ENCODE data around the gene PTPRT.

Gene PTPRT

DNA sequence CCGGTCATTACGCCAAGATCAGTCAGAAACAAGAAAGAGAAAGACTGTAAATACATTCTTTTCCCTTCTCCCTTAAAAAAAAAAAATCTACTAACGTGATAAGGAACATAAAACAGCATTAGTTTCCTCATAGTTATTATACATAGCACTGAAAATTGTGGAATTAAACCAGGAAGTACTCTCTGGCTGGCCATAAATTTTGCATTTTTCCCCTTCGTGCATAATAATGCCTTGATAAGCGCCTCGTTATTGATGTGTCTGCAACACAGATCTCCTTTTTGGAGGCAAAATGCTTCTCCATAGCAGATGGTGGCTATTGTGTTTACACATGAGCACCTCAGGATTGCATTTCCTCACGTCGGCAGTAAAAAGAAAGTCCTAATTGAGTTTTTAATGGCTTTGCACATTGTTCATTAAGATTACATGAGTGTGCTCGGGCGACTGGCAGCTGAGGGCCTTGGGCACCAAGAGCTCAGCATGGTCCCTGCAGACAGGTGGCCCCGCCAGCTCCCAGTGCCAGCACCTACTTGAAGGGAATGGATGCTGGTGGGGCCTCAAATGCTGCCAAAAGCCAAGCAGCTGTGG is 394.5 kb downstream of the PTPRT start:
- H3K9me3 Mint-ChIP-seq: peaks cover 6% of the 10 kb centered on the region
- H3K4me3 Mint-ChIP-seq: no peak overlapping the region
- no peaks in the 10 kb centered on the region for H3K36me3 Mint-ChIP-seq (ENCODE audit: low read depth)
- no peak for TF ChIP-seq CTCF (IDR thresholded peaks at IDR 0.05)
- peaks cover 21% of the 10 kb centered on the region for H3K27me3 Mint-ChIP-seq (ENCODE audit: low read depth, poor library complexity)
- no peak for DNase-seq
- H3K27ac Mint-ChIP-seq: no peak overlapping the region
- no peaks in the 10 kb centered on the region for H3K4me1 Mint-ChIP-seq

- peaks cover 11% of the 10 kb centered on the region for H3K27me3 Mint-ChIP-seq (ENCODE audit: low read depth, poor library complexity)
- H3K9me3 Mint-ChIP-seq: no peaks in the 10 kb centered on the region
- no peaks in the 10 kb centered on the region for H3K36me3 Mint-ChIP-seq (ENCODE audit: low read depth)
- H3K27ac Mint-ChIP-seq: no peak overlapping the region
- TF ChIP-seq CTCF (IDR thresholded peaks at IDR 0.05): no peak
- no peak for DNase-seq
- H3K4me3 Mint-ChIP-seq: no peak overlapping the region
- H3K4me1 Mint-ChIP-seq: no peaks in the 10 kb centered on the region
Observed at GRCh38 chr20:42792052-42792451, 397.7 kb downstream of the PTPRT start.

DNA sequence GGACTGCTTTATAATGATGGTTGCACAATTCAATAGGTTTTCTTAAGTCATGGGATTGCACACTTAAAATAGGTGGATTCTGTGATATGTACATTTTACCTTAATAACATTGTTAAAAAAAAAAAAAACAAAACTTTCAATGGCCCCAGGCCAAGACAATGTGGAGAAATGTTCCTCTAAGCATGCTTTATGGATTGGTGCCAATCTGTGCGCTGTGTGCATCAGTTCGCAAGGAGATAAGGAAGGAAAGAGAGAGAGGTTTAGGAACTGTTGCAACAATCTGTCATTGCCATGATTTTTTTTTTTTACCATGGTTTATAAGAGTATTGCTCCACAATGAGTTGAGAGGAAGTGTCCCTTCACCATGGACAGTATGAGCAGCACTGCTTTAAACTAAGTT is 399.6 kb downstream of the PTPRT start:
- Mint-ChIP-seq H3K9me3 (no peaks in the 10 kb centered on the region), H3K27me3 (ENCODE audit: low read depth, poor library complexity) (peaks cover 15% of the 10 kb centered on the region), H3K27ac (no peak overlapping the region), H3K36me3 (ENCODE audit: low read depth) (no peaks in the 10 kb centered on the region), H3K4me1 (no peaks in the 10 kb centered on the region), H3K4me3 (no peak overlapping the region)
- no peak for TF ChIP-seq CTCF (IDR thresholded peaks at IDR 0.05)
- no peak for DNase-seq

DNA sequence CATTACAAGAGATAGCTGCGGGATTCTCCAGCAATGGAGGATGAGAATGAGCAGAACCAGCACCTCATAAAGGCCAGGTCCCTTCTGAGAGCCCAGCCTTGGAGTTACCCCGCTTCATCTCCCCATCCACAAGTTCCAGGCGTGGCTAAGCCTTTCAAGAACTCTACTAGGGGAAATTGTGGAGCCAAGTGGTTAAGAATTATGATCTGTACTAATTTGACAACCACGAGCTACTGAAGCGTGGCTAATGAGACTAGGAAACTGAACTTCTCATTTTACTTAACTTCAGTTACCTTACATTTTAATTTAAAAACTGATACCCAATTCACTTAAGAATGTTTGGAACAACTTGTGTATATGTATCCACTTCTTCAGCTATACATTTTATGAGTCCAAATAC is 401.0 kb downstream of the PTPRT start:
- no peak for TF ChIP-seq CTCF (IDR thresholded peaks at IDR 0.05)
- Mint-ChIP-seq H3K27ac (no peak overlapping the region), H3K9me3 (no peaks in the 10 kb centered on the region), H3K4me1 (no peaks in the 10 kb centered on the region), H3K27me3 (ENCODE audit: low read depth, poor library complexity) (peaks cover 15% of the 10 kb centered on the region), H3K4me3 (no peak overlapping the region), H3K36me3 (ENCODE audit: low read depth) (no peaks in the 10 kb centered on the region)
- no peak for DNase-seq

DNA sequence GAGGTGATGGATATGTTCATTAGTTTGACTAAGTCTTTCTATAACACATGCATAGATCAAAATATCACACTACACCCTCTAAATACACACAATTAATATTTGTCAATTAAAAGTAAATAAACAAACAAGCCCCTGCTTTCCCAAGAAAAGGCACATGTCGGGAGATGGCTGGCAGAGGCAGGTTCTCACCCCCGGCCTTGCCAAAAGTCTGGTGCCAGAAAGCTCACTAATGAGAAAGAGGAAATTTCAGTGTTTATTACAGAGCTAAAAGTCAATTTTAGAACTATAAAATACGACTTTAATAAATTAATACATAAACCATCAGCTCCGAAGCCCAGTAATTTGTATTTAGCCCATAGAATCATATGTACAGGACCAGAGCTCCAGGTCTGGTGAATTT is 404.7 kb downstream of the PTPRT start:
- H3K9me3 Mint-ChIP-seq: no peaks in the 10 kb centered on the region
- no peaks in the 10 kb centered on the region for H3K4me1 Mint-ChIP-seq
- no peaks in the 10 kb centered on the region for H3K36me3 Mint-ChIP-seq (ENCODE audit: low read depth)
- H3K4me3 Mint-ChIP-seq: no peak overlapping the region
- no peak for TF ChIP-seq CTCF (IDR thresholded peaks at IDR 0.05)
- peaks cover 7% of the 10 kb centered on the region for H3K27me3 Mint-ChIP-seq (ENCODE audit: low read depth, poor library complexity)
- H3K27ac Mint-ChIP-seq: no peak overlapping the region
- DNase-seq: no peak

GRCh38 chr20:42779216-42779615 is 410.5 kb downstream of the PTPRT start:
- no peaks in the 10 kb centered on the region for H3K4me1 Mint-ChIP-seq
- no peak overlapping the region for H3K27ac Mint-ChIP-seq
- no peak overlapping the region for H3K4me3 Mint-ChIP-seq
- H3K36me3 Mint-ChIP-seq (ENCODE audit: low read depth): no peaks in the 10 kb centered on the region
- TF ChIP-seq CTCF (IDR thresholded peaks at IDR 0.05): no peak
- no peaks in the 10 kb centered on the region for H3K9me3 Mint-ChIP-seq
- DNase-seq: no peak
- peaks cover 7% of the 10 kb centered on the region for H3K27me3 Mint-ChIP-seq (ENCODE audit: low read depth, poor library complexity)

Measured in nephron progenitor cell (in vitro differentiated cells).